Lower lobe of right lung (tissue), 2 donors: Measurements from ENCODE around the gene EIF4A2. TPM values are rescaled to one million over a fixed set of nuclear protein-coding genes. Genes with fewer than 3 reads are reported as not detected.
"Not testable (repeated sequence)": the region's sequence is repeated elsewhere in the genome, so short reads cannot be mapped to it uniquely, and the experiment has no call there.

Experiments used
- ATAC-seq, 2 donors: fragments of 200-7000 bp; cut with Tn5 transposase; one replicate each; pipeline ENCODE4 v1.9.1; 2020 to 2022; ENCODE audit warnings: mild to moderate bottlenecking in 2 of 2, moderate library complexity in 2 of 2
- DNase-seq: peaks from one replicate; pipeline ENCODE4 v3.0.0-alpha.2; 2020
- H3K27ac ChIP-seq: fragments of 200-600 bp; one replicate; pipeline ENCODE4 v1.8.0; 2022
- H3K27me3 ChIP-seq: fragments of 200-600 bp; one replicate; pipeline ENCODE4 v1.8.0; 2022; ENCODE audit warnings: low read depth
- H3K36me3 ChIP-seq: fragments of 200-600 bp; one replicate; pipeline ENCODE4 v1.8.0; 2022; ENCODE audit warnings: mild to moderate bottlenecking
- H3K4me1 ChIP-seq: fragments of 200-600 bp; one replicate; pipeline ENCODE4 v1.8.0; 2022
- H3K4me3 ChIP-seq: fragments of 200-600 bp; one replicate; pipeline ENCODE4 v1.8.0; 2022; ENCODE audit warnings: mild to moderate bottlenecking
- H3K9me3 ChIP-seq: fragments of 200-600 bp; one replicate; pipeline ENCODE4 v1.8.0; 2022
- intact Hi-C: fragments of 100-400 bp; cut with DNase I; formaldehyde crosslinking; loops from one replicate; pipeline ENCODE4 v1.11.0; 2022
- total RNA-seq: library from RNA; stranded (reverse); fragmentation: NEBNext Ultra II Directional; extraction: Animal tissue kit (Norgen Biotek cat#: 25700); gene quantifications from one replicate; pipeline ENCODE4 v1.2.1, GENCODE V29; 2021
- TF ChIP-seq, protein P1 (sequence below): fragments of 200-600 bp; IDR thresholded peaks from one replicate; pipeline ENCODE4 v1.8.0; 2022; ENCODE audit warnings: antibody characterized with exemption, mild to moderate bottlenecking
- donor health status: DM: no; HTN: yes; CAD: no; lungs with severe emphysema.

The EIF4A2 gene
- total RNA-seq, 1 donor from 2014 or later = 424 TPM

DNA sequence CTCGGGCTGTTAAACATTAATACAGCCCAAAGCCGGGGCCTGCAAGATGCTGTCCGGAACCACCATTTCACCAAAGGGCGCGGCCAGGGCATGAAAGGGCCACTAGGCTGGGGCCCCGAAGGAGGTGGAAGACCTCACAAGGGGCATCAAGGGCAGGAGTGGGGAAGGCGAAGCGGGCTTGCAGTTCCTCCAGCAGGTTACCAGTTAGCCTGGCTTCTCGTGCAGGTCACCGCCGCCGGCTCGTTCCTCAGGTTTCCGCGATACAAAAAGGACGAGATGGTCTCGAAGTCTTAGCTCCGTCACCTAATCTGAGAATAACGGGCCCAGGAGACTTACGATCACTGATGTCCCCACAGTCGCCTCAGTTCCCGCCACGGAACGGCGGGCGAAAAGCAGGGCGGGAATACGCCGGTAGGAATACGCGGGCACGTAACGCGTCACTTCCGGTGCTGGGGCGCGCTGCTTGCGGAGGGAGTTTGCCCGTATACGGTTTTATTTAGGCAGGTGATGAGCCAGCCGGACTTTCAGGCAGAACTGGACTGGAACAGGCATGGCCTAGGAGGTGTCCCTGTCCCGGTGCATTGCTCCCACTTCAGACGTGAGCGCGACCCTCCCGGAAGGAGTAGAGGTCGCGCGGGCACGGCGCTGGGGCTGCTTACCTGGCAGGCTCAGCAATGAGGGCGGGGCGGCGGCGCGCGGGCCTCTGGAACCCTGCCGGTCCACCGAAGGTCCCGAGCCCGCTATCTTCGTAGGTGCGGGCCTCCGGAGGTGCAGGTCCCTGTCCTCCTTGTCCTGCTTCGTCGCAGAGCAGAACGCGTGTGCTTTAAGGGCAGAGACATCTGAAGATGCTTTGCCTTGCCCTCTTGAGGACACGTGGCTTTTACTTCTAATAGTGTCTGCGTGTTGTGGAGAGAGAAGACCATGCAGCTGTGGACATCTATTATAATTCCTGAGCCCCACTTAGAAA lies 23.0 kb downstream of the EIF4A2 start, which contains the start of gene RFC4:
Gene RFC4, minus strand, starts transcription at position 394 of the 967 bp plus-strand sequence. CDS start 1,769 bp downstream, outside the sequence.
- intact Hi-C loops = no loop called here
- ATAC-seq (peak; percentile 96 to 99), DNase-seq (peak; percentile 94)
- H3K27me3 ChIP-seq = no peaks in the 10 kb centered on the region
- TF ChIP-seq, protein P1, sequence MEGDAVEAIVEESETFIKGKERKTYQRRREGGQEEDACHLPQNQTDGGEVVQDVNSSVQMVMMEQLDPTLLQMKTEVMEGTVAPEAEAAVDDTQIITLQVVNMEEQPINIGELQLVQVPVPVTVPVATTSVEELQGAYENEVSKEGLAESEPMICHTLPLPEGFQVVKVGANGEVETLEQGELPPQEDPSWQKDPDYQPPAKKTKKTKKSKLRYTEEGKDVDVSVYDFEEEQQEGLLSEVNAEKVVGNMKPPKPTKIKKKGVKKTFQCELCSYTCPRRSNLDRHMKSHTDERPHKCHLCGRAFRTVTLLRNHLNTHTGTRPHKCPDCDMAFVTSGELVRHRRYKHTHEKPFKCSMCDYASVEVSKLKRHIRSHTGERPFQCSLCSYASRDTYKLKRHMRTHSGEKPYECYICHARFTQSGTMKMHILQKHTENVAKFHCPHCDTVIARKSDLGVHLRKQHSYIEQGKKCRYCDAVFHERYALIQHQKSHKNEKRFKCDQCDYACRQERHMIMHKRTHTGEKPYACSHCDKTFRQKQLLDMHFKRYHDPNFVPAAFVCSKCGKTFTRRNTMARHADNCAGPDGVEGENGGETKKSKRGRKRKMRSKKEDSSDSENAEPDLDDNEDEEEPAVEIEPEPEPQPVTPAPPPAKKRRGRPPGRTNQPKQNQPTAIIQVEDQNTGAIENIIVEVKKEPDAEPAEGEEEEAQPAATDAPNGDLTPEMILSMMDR = no peak
- H3K27ac ChIP-seq = peak within 1 kb of the TSS; percentile 85
- H3K9me3 ChIP-seq = no peaks in the 10 kb centered on the region
- H3K4me3 ChIP-seq = peak within 1 kb of the TSS; percentile 83
- H3K4me1 ChIP-seq = peaks cover 13% of the 10 kb centered on the region
- no peaks in the 10 kb centered on the region for H3K36me3 ChIP-seq

DNA sequence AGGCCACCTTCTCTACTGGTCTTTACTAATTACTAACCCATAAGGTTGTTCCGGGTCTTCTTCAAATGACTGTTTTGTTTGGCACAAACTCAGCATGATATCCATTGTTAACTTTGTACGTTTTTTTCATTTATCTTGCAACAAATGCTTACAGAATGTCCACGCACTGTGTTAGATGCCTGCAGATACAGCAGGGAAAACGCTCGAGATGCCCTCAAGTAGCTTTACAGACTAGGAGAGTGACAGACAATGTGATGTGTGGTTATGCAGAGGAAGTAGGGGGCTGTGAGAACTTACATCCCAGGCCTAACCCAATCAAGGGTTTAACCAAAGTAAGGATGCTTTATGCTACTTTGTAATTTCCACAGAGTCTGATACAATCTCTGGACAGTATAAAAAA lies 23.9 kb downstream of the EIF4A2 start:
- Histone ChIP-seq H3K4me1 (peaks cover 13% of the 10 kb centered on the region), H3K9me3 (no peaks in the 10 kb centered on the region)

DNA sequence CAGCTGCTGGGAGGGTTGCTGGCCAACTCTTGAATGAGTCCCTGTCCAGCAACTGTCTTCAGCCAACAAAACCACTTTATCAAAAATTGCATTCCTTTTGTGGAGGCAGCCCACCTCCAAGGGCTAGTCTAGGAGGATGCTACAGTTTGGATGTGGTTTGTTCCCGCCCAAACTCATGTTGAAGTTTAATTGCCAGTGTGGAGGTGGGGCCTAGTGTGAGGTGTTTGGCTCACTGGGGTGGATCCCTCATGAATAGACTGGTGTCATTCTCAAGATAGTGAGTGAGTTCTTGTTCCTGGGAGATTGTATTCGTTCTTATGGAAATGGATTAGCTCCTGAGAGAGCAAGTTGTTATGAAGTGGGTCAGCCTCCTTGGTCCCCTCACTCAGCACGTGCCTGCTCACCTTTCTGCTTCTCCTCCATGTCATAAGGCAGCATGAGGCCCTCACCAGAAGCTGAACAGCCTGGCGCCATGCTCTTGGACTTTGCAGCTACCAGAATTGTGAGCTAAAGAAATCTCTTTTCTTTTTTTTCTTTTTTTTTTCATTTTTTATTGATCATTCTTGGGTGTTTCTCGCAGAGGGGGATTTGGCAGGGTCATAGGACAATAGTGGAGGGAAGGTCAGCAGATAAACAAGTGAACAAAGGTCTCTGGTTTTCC lies 27.1 kb downstream of the EIF4A2 start:
- TF ChIP-seq, protein P1 = no peak
- no peak for ATAC-seq
- Histone ChIP-seq H3K9me3 (no peaks in the 10 kb centered on the region), H3K4me3 (no peak overlapping the region), H3K36me3 (no peaks in the 10 kb centered on the region), H3K4me1 (peaks cover 11% of the 10 kb centered on the region), H3K27me3 (peaks cover 7% of the 10 kb centered on the region), H3K27ac (no peak overlapping the region)
- no peak for DNase-seq
- intact Hi-C loops = no loop called here

More for the DNA sequence above, 23.9 kb downstream of the EIF4A2 start:
- TF ChIP-seq, protein P1 = no peak
- no peaks in the 10 kb centered on the region for H3K27me3 ChIP-seq
- H3K4me3 ChIP-seq = peak overlapping the region; percentile 83
- no peak for ATAC-seq
- H3K27ac ChIP-seq = no peak overlapping the region
- no peak for DNase-seq
- intact Hi-C loops = no loop called here
- H3K36me3 ChIP-seq = no peaks in the 10 kb centered on the region

DNA sequence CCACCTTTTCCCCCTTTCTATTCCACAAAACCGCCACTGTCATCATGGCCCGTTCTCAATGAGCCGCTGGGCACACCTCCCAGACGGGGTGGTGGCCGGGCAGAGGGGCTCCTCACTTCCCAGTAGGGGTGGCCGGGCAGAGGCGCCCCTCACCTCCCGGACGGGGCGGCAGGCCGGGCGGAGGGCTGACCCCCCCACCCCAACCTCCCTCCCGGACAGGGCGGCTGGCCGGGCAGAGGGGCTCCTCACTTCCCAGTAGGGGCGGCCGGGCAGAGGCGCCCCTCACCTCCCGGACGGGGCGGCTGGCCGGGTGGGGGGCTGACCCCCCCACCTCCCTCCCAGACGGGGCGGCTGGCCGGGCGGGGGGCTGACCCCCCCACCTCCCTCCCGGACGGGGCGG lies 27.9 kb downstream of the EIF4A2 start:
- H3K9me3 ChIP-seq, H3K27ac ChIP-seq, H3K4me1 ChIP-seq, H3K36me3 ChIP-seq, H3K4me3 ChIP-seq, intact Hi-C loops, ATAC-seq, DNase-seq, H3K27me3 ChIP-seq: not testable (repeated sequence)

DNA sequence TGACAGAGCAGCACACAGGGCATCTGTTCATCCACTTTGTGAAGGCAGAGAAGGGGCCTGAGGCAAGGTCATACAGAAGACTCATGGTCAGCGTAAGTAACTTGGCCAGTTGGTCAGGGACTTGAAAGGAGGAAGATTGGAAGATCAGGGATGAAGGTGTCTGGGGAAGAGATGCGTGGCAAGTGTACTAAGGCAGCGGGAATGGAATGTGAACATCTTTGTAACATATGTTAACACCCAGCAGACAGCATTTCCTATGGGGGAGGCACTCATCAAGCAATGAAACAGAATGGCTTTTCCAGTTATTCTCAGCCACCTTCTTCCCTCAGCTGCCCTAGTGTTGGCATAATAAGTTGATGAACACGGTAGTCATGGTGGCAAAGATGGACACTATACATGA lies 30.7 kb downstream of the EIF4A2 start:
- Histone ChIP-seq H3K4me3 (no peak overlapping the region), H3K36me3 (no peaks in the 10 kb centered on the region), H3K4me1 (no peaks in the 10 kb centered on the region), H3K27ac (no peak overlapping the region), H3K27me3 (peaks cover 7% of the 10 kb centered on the region), H3K9me3 (no peaks in the 10 kb centered on the region)
- no peak for ATAC-seq
- TF ChIP-seq, protein P1 = no peak
- no peak for DNase-seq
- intact Hi-C loops = no loop called here
